Measurements from ENCODE around the gene EML5.

Gene EML5

GRCh38 chr14:88737245-88737644 lies 55.5 kb downstream of the EML5 start:
- Histone ChIP-seq H3K36me3 (ENCODE audit: low read length) (no peaks in the 10 kb centered on the region), H3K4me2 (ENCODE audit: low read depth, low read length, poor library complexity, severe bottlenecking) (no peak overlapping the region), H2AFZ (ENCODE audit: low read depth, low read length, severe bottlenecking) (no peak overlapping the region), H3K9ac (ENCODE audit: low read length) (no peak overlapping the region), H3F3A (ENCODE audit: insufficient read depth) (no peaks in the 10 kb centered on the region), H3K27me3 (ENCODE audit: low read length) (no peaks in the 10 kb centered on the region), H3K9me3 (ENCODE audit: insufficient read depth, low read length) (no peaks in the 10 kb centered on the region), H3K9me2 (replicated peaks; ENCODE audit: insufficient read depth, low read length) (no peaks in the 10 kb centered on the region), H3K27ac (ENCODE audit: low read depth, low read length) (no peak overlapping the region), H4K20me1 (ENCODE audit: low read depth, low read length) (no peaks in the 10 kb centered on the region), H3K79me2 (ENCODE audit: insufficient read depth, low read length) (no peaks in the 10 kb centered on the region), H3K4me3 (ENCODE audit: insufficient read depth, low read length, poor library complexity, severe bottlenecking) (no peak overlapping the region)
- TF ChIP-seq CTCF (IDR thresholded peaks at IDR 0.05; ENCODE audit: insufficient read depth, low read length, poor library complexity, severe bottlenecking) (no peak), EZH2phosphoT487 (conservative IDR thresholded peaks at IDR 0.05; ENCODE audit: low read length) (no peak)

GRCh38 chr14:88733121-88733520 lies 59.6 kb downstream of the EML5 start:
- no peaks in the 10 kb centered on the region for H3K36me3 ChIP-seq (ENCODE audit: low read length)
- no peak overlapping the region for H2AFZ ChIP-seq (ENCODE audit: low read depth, low read length, severe bottlenecking)
- no peaks in the 10 kb centered on the region for H4K20me1 ChIP-seq (ENCODE audit: low read depth, low read length)
- no peaks in the 10 kb centered on the region for H3K9me3 ChIP-seq (ENCODE audit: insufficient read depth, low read length)
- no peak overlapping the region for H3K4me3 ChIP-seq (ENCODE audit: insufficient read depth, low read length, poor library complexity, severe bottlenecking)
- no peaks in the 10 kb centered on the region for H3K27me3 ChIP-seq (ENCODE audit: low read length)
- TF ChIP-seq CTCF (IDR thresholded peaks at IDR 0.05; ENCODE audit: insufficient read depth, low read length, poor library complexity, severe bottlenecking) = no peak
- TF ChIP-seq EZH2phosphoT487 (conservative IDR thresholded peaks at IDR 0.05; ENCODE audit: low read length) = no peak
- no peaks in the 10 kb centered on the region for H3K79me2 ChIP-seq (ENCODE audit: insufficient read depth, low read length)
- no peaks in the 10 kb centered on the region for H3K9me2 ChIP-seq (replicated peaks; ENCODE audit: insufficient read depth, low read length)
- no peaks in the 10 kb centered on the region for H3F3A ChIP-seq (ENCODE audit: insufficient read depth)
- no peak overlapping the region for H3K9ac ChIP-seq (ENCODE audit: low read length)
- no peak overlapping the region for H3K27ac ChIP-seq (ENCODE audit: low read depth, low read length)
- no peak overlapping the region for H3K4me2 ChIP-seq (ENCODE audit: low read depth, low read length, poor library complexity, severe bottlenecking)

GRCh38 chr14:88729159-88729558 lies 63.6 kb downstream of the EML5 start:
- Histone ChIP-seq H3K27ac (ENCODE audit: low read depth, low read length) (no peak overlapping the region), H3K27me3 (ENCODE audit: low read length) (no peaks in the 10 kb centered on the region), H3K9me3 (ENCODE audit: insufficient read depth, low read length) (no peaks in the 10 kb centered on the region), H3F3A (ENCODE audit: insufficient read depth) (no peaks in the 10 kb centered on the region), H2AFZ (ENCODE audit: low read depth, low read length, severe bottlenecking) (no peak overlapping the region), H3K36me3 (ENCODE audit: low read length) (no peaks in the 10 kb centered on the region), H3K9me2 (replicated peaks; ENCODE audit: insufficient read depth, low read length) (no peaks in the 10 kb centered on the region), H4K20me1 (ENCODE audit: low read depth, low read length) (no peaks in the 10 kb centered on the region), H3K4me2 (ENCODE audit: low read depth, low read length, poor library complexity, severe bottlenecking) (no peak overlapping the region), H3K9ac (ENCODE audit: low read length) (no peak overlapping the region), H3K4me3 (ENCODE audit: insufficient read depth, low read length, poor library complexity, severe bottlenecking) (no peak overlapping the region), H3K79me2 (ENCODE audit: insufficient read depth, low read length) (no peaks in the 10 kb centered on the region)
- TF ChIP-seq EZH2phosphoT487 (conservative IDR thresholded peaks at IDR 0.05; ENCODE audit: low read length) = no peak
- no peak for TF ChIP-seq CTCF (IDR thresholded peaks at IDR 0.05; ENCODE audit: insufficient read depth, low read length, poor library complexity, severe bottlenecking)

All from SU-DHL-6 (cell line).